Measurements from ENCODE around the gene MRPL30. TPM values are rescaled to one million over a fixed set of nuclear protein-coding genes. Genes with fewer than 3 reads are reported as not detected.

Gene MRPL30
- total RNA-seq, 1 experiment from 2014 or later: 49.9 TPM

DNA sequence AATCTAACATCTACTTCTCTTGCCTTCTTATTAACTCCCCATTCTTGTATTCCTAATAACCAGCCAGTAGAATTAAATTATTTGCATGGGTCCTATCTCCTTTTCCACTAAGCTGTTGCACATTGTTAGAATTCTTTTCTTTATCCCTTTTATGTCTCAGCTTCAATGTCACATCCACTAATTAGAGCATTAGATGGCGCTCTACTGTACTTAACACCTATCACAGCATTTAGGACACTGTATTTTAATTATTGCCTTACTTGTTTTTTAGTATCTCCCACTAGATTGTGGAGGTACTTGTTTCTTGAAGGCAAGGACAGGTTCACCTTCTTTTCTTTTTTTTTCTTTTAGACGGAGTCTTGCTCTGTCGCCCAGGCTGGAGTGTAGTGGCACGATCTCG is 22.4 kb upstream of the MRPL30 start:
- Histone ChIP-seq H3K9me3 (no peaks in the 10 kb centered on the region), H3K4me3 (ENCODE audit: low read depth, low read length) (no peak overlapping the region), H3K4me1 (no peaks in the 10 kb centered on the region; the same call in 1 of the 2 replicates), H3K27me3 (replicated peaks; ENCODE audit: control insufficient read depth, insufficient read depth, low read length) (no peaks in the 10 kb centered on the region), H3K36me3 (ENCODE audit: control insufficient read depth, insufficient read depth, low read length) (no peaks in the 10 kb centered on the region)
- ChIA-PET CTCF (no interaction called here), POLR2A (no interaction called here)
- H3K27ac Mint-ChIP-seq (ENCODE audit: unreplicated experiment): no peak overlapping the region
- BruUV-seq (replicated peaks): no TSS peak
- H3K4me1 Mint-ChIP-seq (ENCODE audit: low read depth, unreplicated experiment): peaks cover 7% of the 10 kb centered on the region
- TF ChIP-seq, protein P1, sequence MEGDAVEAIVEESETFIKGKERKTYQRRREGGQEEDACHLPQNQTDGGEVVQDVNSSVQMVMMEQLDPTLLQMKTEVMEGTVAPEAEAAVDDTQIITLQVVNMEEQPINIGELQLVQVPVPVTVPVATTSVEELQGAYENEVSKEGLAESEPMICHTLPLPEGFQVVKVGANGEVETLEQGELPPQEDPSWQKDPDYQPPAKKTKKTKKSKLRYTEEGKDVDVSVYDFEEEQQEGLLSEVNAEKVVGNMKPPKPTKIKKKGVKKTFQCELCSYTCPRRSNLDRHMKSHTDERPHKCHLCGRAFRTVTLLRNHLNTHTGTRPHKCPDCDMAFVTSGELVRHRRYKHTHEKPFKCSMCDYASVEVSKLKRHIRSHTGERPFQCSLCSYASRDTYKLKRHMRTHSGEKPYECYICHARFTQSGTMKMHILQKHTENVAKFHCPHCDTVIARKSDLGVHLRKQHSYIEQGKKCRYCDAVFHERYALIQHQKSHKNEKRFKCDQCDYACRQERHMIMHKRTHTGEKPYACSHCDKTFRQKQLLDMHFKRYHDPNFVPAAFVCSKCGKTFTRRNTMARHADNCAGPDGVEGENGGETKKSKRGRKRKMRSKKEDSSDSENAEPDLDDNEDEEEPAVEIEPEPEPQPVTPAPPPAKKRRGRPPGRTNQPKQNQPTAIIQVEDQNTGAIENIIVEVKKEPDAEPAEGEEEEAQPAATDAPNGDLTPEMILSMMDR (IDR thresholded peaks at IDR 0.05; ENCODE audit: insufficient read depth in 1 of 2, low read depth in 1 of 2, low read length in 1 of 2, severe bottlenecking in 1 of 2, unreplicated experiment in 1 of 2): no peak
- H3K9me3 Mint-ChIP-seq (ENCODE audit: unreplicated experiment): no peaks in the 10 kb centered on the region
- intact Hi-C loops (cut with micrococcal nuclease; ENCODE audit: unreplicated experiment): no loop called here
- no peak for DNase-seq
- no peak overlapping the region for H3K4me3 Mint-ChIP-seq (ENCODE audit: unreplicated experiment)
- no peaks in the 10 kb centered on the region for H3K27me3 Mint-ChIP-seq (ENCODE audit: insufficient read depth, unreplicated experiment)
- peaks cover 14% of the 10 kb centered on the region for H3K36me3 Mint-ChIP-seq (ENCODE audit: insufficient read depth, unreplicated experiment)

DNA sequence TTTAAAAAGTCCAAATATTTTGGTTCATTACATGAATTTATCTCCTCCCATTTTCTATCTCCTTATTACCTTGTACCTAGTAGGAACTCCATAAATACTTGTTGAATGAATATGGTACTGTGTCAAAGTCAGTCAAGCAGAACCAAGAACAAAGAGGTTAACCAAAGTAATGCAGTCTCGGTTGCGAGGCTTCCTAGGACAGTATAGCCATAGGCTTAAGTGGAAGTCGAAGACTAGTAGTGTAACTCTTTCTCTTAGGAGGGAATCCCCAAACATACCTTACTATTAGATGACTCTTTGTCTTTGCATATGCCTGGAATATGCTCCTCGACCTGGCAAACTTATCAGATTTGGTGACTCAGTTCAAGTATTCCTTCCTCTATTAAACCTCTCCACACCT is 21.4 kb upstream of the MRPL30 start:
- peaks cover 12% of the 10 kb centered on the region for H3K36me3 Mint-ChIP-seq (ENCODE audit: insufficient read depth, unreplicated experiment)
- BruUV-seq (replicated peaks): no TSS peak
- CTCF ChIA-PET: interaction anchor here (0.6 kb wide), 1 partner anchor 972 kb away, joined by 5 read pairs; no protein-coding TSS in a partner anchor

DNA sequence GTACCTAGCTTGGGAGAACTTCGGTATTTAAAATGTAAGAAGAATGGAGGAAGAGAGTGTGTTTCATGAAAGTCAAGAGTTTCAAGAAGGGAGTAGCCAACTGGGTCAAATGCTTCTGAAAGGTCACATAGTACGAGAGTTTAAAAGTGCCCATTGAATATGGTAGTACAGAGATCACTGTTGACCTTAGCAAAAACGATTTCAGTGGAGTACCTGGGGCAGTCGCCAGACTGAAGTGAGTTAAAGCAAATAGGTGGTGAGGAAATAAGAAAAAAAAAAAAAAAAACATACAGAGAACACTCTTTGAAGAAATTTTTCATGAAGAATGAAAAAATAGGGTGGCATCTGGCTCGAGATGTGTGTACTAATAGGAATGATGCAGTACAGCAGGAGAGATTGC is 14.8 kb upstream of the MRPL30 start:
- no TSS peak for BruUV-seq (replicated peaks)
- CTCF ChIA-PET: no interaction called here
- Histone ChIP-seq H3K9me3 (no peaks in the 10 kb centered on the region), H3K36me3 (ENCODE audit: control insufficient read depth, insufficient read depth, low read length) (no peaks in the 10 kb centered on the region; the same call in 1 of the 2 replicates), H3K4me1 (no peaks in the 10 kb centered on the region), H3K4me3 (ENCODE audit: low read depth, low read length) (no peak overlapping the region), H3K27me3 (replicated peaks; ENCODE audit: control insufficient read depth, insufficient read depth, low read length) (no peaks in the 10 kb centered on the region)
- Mint-ChIP-seq H3K27me3 (ENCODE audit: insufficient read depth, unreplicated experiment) (no peaks in the 10 kb centered on the region), H3K9me3 (ENCODE audit: unreplicated experiment) (no peaks in the 10 kb centered on the region), H3K27ac (ENCODE audit: unreplicated experiment) (no peak overlapping the region), H3K36me3 (ENCODE audit: insufficient read depth, unreplicated experiment) (peaks cover 43% of the 10 kb centered on the region), H3K4me1 (ENCODE audit: low read depth, unreplicated experiment) (no peaks in the 10 kb centered on the region), H3K4me3 (ENCODE audit: unreplicated experiment) (no peak overlapping the region)
- intact Hi-C loops (cut with micrococcal nuclease; ENCODE audit: unreplicated experiment): no loop called here
- TF ChIP-seq, protein P1 (IDR thresholded peaks at IDR 0.05; ENCODE audit: insufficient read depth in 1 of 2, low read depth in 1 of 2, low read length in 1 of 2, severe bottlenecking in 1 of 2, unreplicated experiment in 1 of 2): no peak
- POLR2A ChIA-PET: no interaction called here
- DNase-seq: no peak

More for the DNA sequence above, 21.4 kb upstream of the MRPL30 start:
- POLR2A ChIA-PET: no interaction called here
- H3K9me3 Mint-ChIP-seq (ENCODE audit: unreplicated experiment): no peaks in the 10 kb centered on the region
- Histone ChIP-seq H3K36me3 (ENCODE audit: control insufficient read depth, insufficient read depth, low read length) (no peaks in the 10 kb centered on the region), H3K9me3 (no peaks in the 10 kb centered on the region), H3K27me3 (replicated peaks; ENCODE audit: control insufficient read depth, insufficient read depth, low read length) (no peaks in the 10 kb centered on the region), H3K4me3 (ENCODE audit: low read depth, low read length) (no peak overlapping the region), H3K4me1 (no peaks in the 10 kb centered on the region; the same call in 1 of the 2 replicates)
- intact Hi-C loops (cut with micrococcal nuclease; ENCODE audit: unreplicated experiment): no loop called here
- H3K27ac Mint-ChIP-seq (ENCODE audit: unreplicated experiment): no peak overlapping the region
- TF ChIP-seq, protein P1 (IDR thresholded peaks at IDR 0.05; ENCODE audit: insufficient read depth in 1 of 2, low read depth in 1 of 2, low read length in 1 of 2, severe bottlenecking in 1 of 2, unreplicated experiment in 1 of 2): no peak
- no peaks in the 10 kb centered on the region for H3K27me3 Mint-ChIP-seq (ENCODE audit: insufficient read depth, unreplicated experiment)
- H3K4me3 Mint-ChIP-seq (ENCODE audit: unreplicated experiment): no peak overlapping the region
- H3K4me1 Mint-ChIP-seq (ENCODE audit: low read depth, unreplicated experiment): peaks cover 7% of the 10 kb centered on the region
- DNase-seq: no peak
